OCI-LY7 (cell line): Measurements from ENCODE around the gene TYW5. TPM values are rescaled to one million over a fixed set of nuclear protein-coding genes. Genes with fewer than 3 reads are reported as not detected.
A peak's percentile ranks its signal among the peaks of the same experiment; 100 is the strongest.

ENCODE experiments used
- Bru-seq: library from RNA; stranded (reverse); fragments of 400-500 nt; gene quantifications from one replicate; lab custom pipeline; 2021; lab: Mats Ljungman, UMichigan
- BruChase-seq, 2 experiments: library from RNA; stranded (reverse); fragments of 400-500 nt; gene quantifications; one replicate each; lab custom pipeline; 2021; lab: Mats Ljungman, UMichigan
- BruUV-seq: library from RNA; stranded (reverse); fragments of 400-500 nt; replicated peaks from 2 replicates; lab custom pipeline; 2021; lab: Mats Ljungman, UMichigan
- CTCF ChIA-PET: fragments of 300-600 bp; sonication (Branson Sonifier 250); formaldehyde crosslinking; loops from one replicate; lab custom pipeline; 2022; ENCODE audit warnings: antibody characterized with exemption; ENCODE audit not compliant: unreplicated experiment; lab: Charles Lee
- POLR2A ChIA-PET: fragments of 300-600 bp; sonication (Branson Sonifier 250); formaldehyde crosslinking; loops from one replicate; lab custom pipeline; 2022; ENCODE audit warnings: antibody characterized with exemption; lab: Charles Lee
- DNase-seq: peaks from one replicate; pipeline ENCODE4 v3.0.0-alpha.2; 2015; ENCODE audit warnings: low spot score
- H2AFZ ChIP-seq: fragments of 200-600 bp; sonication (generic), shearing (Covaris generic); 2 replicates; pipeline ENCODE4 v1.6.1; 2014; ENCODE audit warnings: mild to moderate bottlenecking, antibody characterized with exemption, low read length, moderate library complexity
- H3K27ac ChIP-seq: fragments of 200-600 bp; sonication (generic); 2 replicates; pipeline ENCODE4 v1.5.1; 2014; ENCODE audit warnings: mixed run types, low read depth, mild to moderate bottlenecking, moderate library complexity, low read length, inconsistent platforms; ENCODE audit not compliant: poor library complexity, severe bottlenecking
- H3K36me3 ChIP-seq: fragments of 200-600 bp; sonication (generic); 2 replicates; pipeline ENCODE4 v1.6.1; 2014; ENCODE audit warnings: mild to moderate bottlenecking, antibody characterized with exemption, low read length, moderate library complexity, mixed read lengths; ENCODE audit not compliant: insufficient read depth
- H3K4me1 ChIP-seq: fragments of 200-600 bp; sonication (generic); 2 replicates; pipeline ENCODE4 v1.5.1; 2014; ENCODE audit warnings: mild to moderate bottlenecking, low read length; ENCODE audit not compliant: insufficient read depth, poor library complexity, severe bottlenecking
- H3K4me2 ChIP-seq: fragments of 200-600 bp; sonication (generic); 2 replicates; pipeline ENCODE4 v1.6.1; 2014; ENCODE audit warnings: mild to moderate bottlenecking, low read length
- H3K4me3 ChIP-seq: fragments of 200-600 bp; sonication (generic); 2 replicates; pipeline ENCODE4 v1.5.1; 2014; ENCODE audit warnings: mild to moderate bottlenecking, low read depth, low read length; ENCODE audit not compliant: poor library complexity, severe bottlenecking
- H3K79me2 ChIP-seq: fragments of 200-600 bp; sonication (generic); 2 replicates; pipeline ENCODE4 v1.6.1; 2016; ENCODE audit warnings: low read depth, mild to moderate bottlenecking, low read length, moderate library complexity, mixed read lengths; ENCODE audit not compliant: insufficient read depth
- H3K9me2 ChIP-seq: fragments of 200-600 bp; sonication (generic); 2 replicates; pipeline ENCODE4 v1.6.1; 2016; ENCODE audit warnings: mild to moderate bottlenecking, low read length, mixed read lengths; ENCODE audit not compliant: insufficient read depth
- H3K9me3 ChIP-seq: fragments of 200-600 bp; sonication (generic); 2 replicates; pipeline ENCODE4 v1.6.1; 2014; ENCODE audit warnings: mild to moderate bottlenecking, mixed run types, low read length, mixed read lengths
- H4K20me1 ChIP-seq: fragments of 200-600 bp; sonication (generic); 2 replicates; pipeline ENCODE4 v1.6.1; 2014; ENCODE audit warnings: mild to moderate bottlenecking, antibody characterized with exemption, low read length, moderate library complexity, mixed read lengths; ENCODE audit not compliant: insufficient read depth
- CTCF ChIP-seq: fragments of 200-600 bp; sonication (generic); conservative IDR thresholded peaks from 2 replicates; pipeline ENCODE4 v1.5.1; 2014; ENCODE audit warnings: mild to moderate bottlenecking, antibody characterized with exemption, low read length, moderate library complexity, mixed read lengths
- EZH2phosphoT487 ChIP-seq: fragments of 200-600 bp; sonication (generic); IDR thresholded peaks from 2 replicates; pipeline ENCODE4 v1.6.1; 2018; ENCODE audit warnings: low read depth, borderline replicate concordance, mild to moderate bottlenecking, mixed run types, antibody characterized with exemption, low read length, moderate library complexity, mixed read lengths
- intact Hi-C: fragments of 100-400 bp; cut with micrococcal nuclease; formaldehyde crosslinking; loops from one replicate; pipeline ENCODE4 v1.10.0; 2022; ENCODE audit not compliant: unreplicated experiment
- long read RNA-seq: library from polyadenylated mRNA; stranded (forward); transcript quantifications from one replicate; pipeline ENCODE4 v2.0.0, GENCODE V29; 2022
- total RNA-seq, 2 experiments: library from RNA; depleted of rRNA in 1 of 2; stranded (reverse); fragments of >200 nt in 1 of 2; shearing (Covaris generic) in 1 of 2; gene quantifications; 2 replicates each; pipeline ENCODE4 v1.2.3, GENCODE V29; 2014 to 2022

TYW5 gene
- total RNA-seq (2014; rRNA removed; shearing (Covaris generic)) (5.1 and 7.1 TPM in 2 replicates), total RNA-seq (2022) (7.7 and 8.9 TPM in 2 replicates), Bru-seq, nascent RNA (percentile 81 among the genes with signal in this experiment), BruChase-seq, experiment 1, labeled RNA remaining after a 6-hour chase (percentile 65 among the genes with signal in this experiment), BruChase-seq, experiment 2, labeled RNA remaining after a 2-hour chase (percentile 75 among the genes with signal in this experiment)
- long read RNA-seq, full-length matches to known transcripts = 3 of 14 reads
- long read RNA-seq, partial matches to known transcripts = 1 of 14 reads
- long read RNA-seq, other reads (novel, unspliced or antisense) = 10 of 14 reads

- Histone ChIP-seq H3K4me1 (peaks cover 29% of the 10 kb centered on the region), H3K9me2 (no peaks in the 10 kb centered on the region), H2AFZ (peak within 1 kb of the TSS; percentile 86), H3K4me2 (peak within 1 kb of the TSS; percentile 83), H3K36me3 (peaks cover 40% of the 10 kb centered on the region), H4K20me1 (no peaks in the 10 kb centered on the region), H3K79me2 (peaks cover 76% of the 10 kb centered on the region), H3K27ac (peak within 1 kb of the TSS; percentile 57), H3K4me3 (peak within 1 kb of the TSS; percentile 92), H3K9me3 (no peaks in the 10 kb centered on the region)
- CTCF ChIA-PET = interaction anchor here (0.6 kb wide), 1 partner anchor 531 kb away, joined by 3 read pairs; no protein-coding TSS in a partner anchor
- peak; percentile 84 for DNase-seq
- POLR2A ChIA-PET = interaction anchor here (1.4 kb wide), 1 partner anchor 31 kb away, joined by 5 read pairs; no protein-coding TSS in a partner anchor
- intact Hi-C loops = loop anchor here (2.0 kb wide), 1 partner anchor 45 kb away; the partner anchor contains the start of gene C2orf69
- TF ChIP-seq CTCF (peak; percentile 36; the same call in 1 of the 2 replicates), EZH2phosphoT487 (no peak)
- BruUV-seq = no TSS peak
Observed at GRCh38 chr2:199955339-199956061, at the start of gene TYW5, which contains the start of gene MAIP1. TSS of gene TYW5 (minus strand) at chr2:199955491. CDS start at chr2:199955470, 21 bp downstream. TSS of gene MAIP1 (plus strand) at chr2:199955582. CDS start at chr2:199955799, 217 bp downstream.

DNA sequence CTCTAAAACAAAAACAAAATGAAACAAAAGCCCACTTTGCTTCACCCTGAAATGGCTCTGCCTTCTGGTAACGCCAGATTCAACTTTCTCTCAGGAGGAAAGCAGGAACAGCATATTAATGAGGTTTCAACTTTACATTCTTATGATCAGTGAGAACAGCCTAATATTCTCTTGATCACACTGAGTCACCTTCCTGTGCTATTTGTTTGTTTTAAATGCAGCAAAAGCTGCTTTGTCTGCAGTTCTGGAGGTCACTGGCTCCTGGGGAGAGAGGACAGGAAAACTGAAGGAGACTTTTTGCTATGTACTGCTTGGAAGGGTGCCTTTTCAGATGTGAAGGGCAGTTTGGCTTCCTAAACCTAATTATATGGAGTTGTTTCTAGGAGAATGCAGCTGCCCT lies 48.2 kb upstream of the TYW5 start:
- H3K9me2 ChIP-seq = no peaks in the 10 kb centered on the region
- H2AFZ ChIP-seq = no peak overlapping the region
- CTCF ChIA-PET = no interaction called here
- no peak overlapping the region for H3K27ac ChIP-seq
- H3K9me3 ChIP-seq = 0 out of 2 replicates have a peak, but pooled peaks cover 5% of the 10 kb centered on the region
- intact Hi-C loops = no loop called here
- no TSS peak for BruUV-seq
- DNase-seq = no peak
- no peaks in the 10 kb centered on the region for H3K4me1 ChIP-seq
- H3K4me3 ChIP-seq = no peak overlapping the region
- POLR2A ChIA-PET = interaction anchor here (0.6 kb wide), 1 partner anchor 1521 kb away, joined by 4 read pairs; no protein-coding TSS in a partner anchor
- no peaks in the 10 kb centered on the region for H3K79me2 ChIP-seq
- H3K4me2 ChIP-seq = no peak overlapping the region
- no peaks in the 10 kb centered on the region for H4K20me1 ChIP-seq
- H3K36me3 ChIP-seq = no peaks in the 10 kb centered on the region
- TF ChIP-seq CTCF = no peak
- no peak for TF ChIP-seq EZH2phosphoT487
